BJ (cell line): ENCODE data around the gene NFIL3. TPM values are rescaled to one million over a fixed set of nuclear protein-coding genes. Genes with fewer than 3 reads are reported as not detected.
"Not testable (repeated sequence)": the region's sequence is repeated elsewhere in the genome, so short reads cannot be mapped to it uniquely, and the experiment has no call there.

Experiments used
- CTCF ChIA-PET: fragments of 350-600 bp; formaldehyde crosslinking; extraction: SDS; loops from one replicate; lab custom pipeline; 2021; ENCODE audit warnings: antibody characterized with exemption, inconsistent platforms; lab: Yijun Ruan, JAX
- POLR2A ChIA-PET: fragments of 300-600 bp; sonication (Branson Sonifier 250); formaldehyde crosslinking; extraction: SDS; loops from one replicate; lab custom pipeline; 2021; ENCODE audit warnings: antibody characterized with exemption; lab: Charles Lee
- DNase-seq: peaks from one replicate; pipeline ENCODE4 v3.0.0-alpha.2; 2011; ENCODE audit warnings: low read depth
- H3K27me3 ChIP-seq: 2 replicates; pipeline ENCODE4 v1.6.0; 2011; ENCODE audit warnings: low read length; ENCODE audit not compliant: control insufficient read depth, insufficient read depth
- H3K36me3 ChIP-seq: 2 replicates; pipeline ENCODE4 v1.5.1; 2011; ENCODE audit warnings: low read length; ENCODE audit not compliant: control insufficient read depth, insufficient read depth
- H3K4me3 ChIP-seq: 2 replicates; pipeline ENCODE4 v1.5.1; 2011; ENCODE audit warnings: low read depth, mild to moderate bottlenecking, control low read depth, low read length
- polyA minus RNA-seq: library from RNA; depleted of rRNA, polyadenylated mRNA; stranded (reverse); fragments of >200 nt; gene quantifications from 2 replicates; pipeline ENCODE4 v1.2.3, GENCODE V29; 2011; rRNA and poly(A)+ RNA removed
- polyA plus RNA-seq: library from polyadenylated mRNA; depleted of rRNA; stranded (reverse); fragments of >200 nt; gene quantifications from 2 replicates; pipeline ENCODE4 v1.2.3, GENCODE V29; 2011; rRNA removed
- TF ChIP-seq, protein P1 (sequence below): IDR thresholded peaks from 2 replicates; pipeline ENCODE4 v1.5.1; 2011; ENCODE audit warnings: low read depth, mild to moderate bottlenecking, control low read depth, inconsistent platforms, low read length, moderate library complexity; ENCODE audit not compliant: insufficient read depth

The NFIL3 gene
- polyA plus RNA-seq (6.9 and 11.4 TPM in 2 replicates), polyA minus RNA-seq (7.6 and 11.7 TPM in 2 replicates)

DNA sequence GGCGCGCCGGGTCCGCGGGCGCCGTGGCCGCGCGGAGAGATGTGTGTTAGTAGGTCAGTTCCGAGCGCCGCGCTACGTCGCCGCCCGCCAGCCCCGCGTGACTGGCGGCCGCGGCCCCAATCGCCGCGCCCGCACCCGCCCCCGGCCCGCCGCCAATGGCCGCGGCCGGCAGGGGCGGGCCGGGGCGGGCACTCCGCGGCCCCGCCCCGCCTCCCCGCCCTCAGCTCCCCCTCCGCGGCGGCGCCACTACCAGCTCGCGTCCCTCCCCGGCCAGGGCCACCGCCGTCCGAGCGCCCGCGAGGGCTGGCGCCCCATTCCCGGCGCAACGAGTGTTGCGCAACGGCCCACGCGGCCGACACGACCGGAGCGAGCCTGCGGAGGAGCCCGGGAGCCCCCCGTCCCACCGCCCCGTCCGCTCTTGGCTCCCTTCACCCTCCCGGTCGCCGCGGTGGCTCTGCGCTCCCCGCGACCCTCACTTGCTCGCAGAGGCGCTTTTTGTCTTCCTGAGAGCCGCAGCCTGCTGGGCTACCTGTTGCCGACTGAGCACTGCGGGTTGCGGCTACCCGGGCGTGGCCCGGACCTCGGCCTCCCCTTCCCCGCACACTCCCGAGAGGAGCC lies at the start of gene NFIL3:
NFIL3 (minus strand) TSS at position 48 of the 618 bp plus-strand sequence. CDS start 13,098 bp downstream, outside the sequence.
- ChIA-PET CTCF (interaction anchor here (0.7 to 11.5 kb wide), 7 partner anchors 9 to 509 kb away, joined by 3 to 152 read pairs (median 4); no protein-coding TSS in a partner anchor), POLR2A (interaction anchor here (0.6 to 0.7 kb wide), 4 partner anchors 52 to 394 kb away, joined by 3 to 10 read pairs (median 6); no protein-coding TSS in a partner anchor)
- Histone ChIP-seq H3K36me3 (no peaks in the 10 kb centered on the region), H3K4me3 (peak within 1 kb of the TSS; percentile 80), H3K27me3 (no peaks in the 10 kb centered on the region)
- no peak for DNase-seq
- TF ChIP-seq, protein P1, sequence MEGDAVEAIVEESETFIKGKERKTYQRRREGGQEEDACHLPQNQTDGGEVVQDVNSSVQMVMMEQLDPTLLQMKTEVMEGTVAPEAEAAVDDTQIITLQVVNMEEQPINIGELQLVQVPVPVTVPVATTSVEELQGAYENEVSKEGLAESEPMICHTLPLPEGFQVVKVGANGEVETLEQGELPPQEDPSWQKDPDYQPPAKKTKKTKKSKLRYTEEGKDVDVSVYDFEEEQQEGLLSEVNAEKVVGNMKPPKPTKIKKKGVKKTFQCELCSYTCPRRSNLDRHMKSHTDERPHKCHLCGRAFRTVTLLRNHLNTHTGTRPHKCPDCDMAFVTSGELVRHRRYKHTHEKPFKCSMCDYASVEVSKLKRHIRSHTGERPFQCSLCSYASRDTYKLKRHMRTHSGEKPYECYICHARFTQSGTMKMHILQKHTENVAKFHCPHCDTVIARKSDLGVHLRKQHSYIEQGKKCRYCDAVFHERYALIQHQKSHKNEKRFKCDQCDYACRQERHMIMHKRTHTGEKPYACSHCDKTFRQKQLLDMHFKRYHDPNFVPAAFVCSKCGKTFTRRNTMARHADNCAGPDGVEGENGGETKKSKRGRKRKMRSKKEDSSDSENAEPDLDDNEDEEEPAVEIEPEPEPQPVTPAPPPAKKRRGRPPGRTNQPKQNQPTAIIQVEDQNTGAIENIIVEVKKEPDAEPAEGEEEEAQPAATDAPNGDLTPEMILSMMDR, result no peak

DNA sequence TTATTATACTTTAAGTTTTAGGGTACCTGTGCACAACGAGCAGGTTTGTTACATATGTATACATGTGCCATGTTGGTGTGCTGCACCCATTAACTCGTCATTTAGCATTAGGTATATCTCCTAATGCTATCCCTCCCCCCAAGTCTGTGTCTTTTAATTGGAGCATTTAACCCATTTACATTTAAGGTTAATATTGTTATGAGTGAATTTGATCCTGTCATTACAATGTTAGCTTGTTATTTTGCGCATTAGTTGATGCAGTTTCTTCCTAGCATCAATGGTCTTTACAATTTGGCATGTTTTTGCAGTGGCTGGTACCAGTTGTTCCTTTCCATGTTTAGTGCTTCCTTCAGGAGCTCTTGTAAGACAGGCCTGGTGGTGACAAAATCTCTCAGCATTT lies 47.9 kb upstream of the NFIL3 start:
- H3K27me3 ChIP-seq, CTCF ChIA-PET, H3K36me3 ChIP-seq, DNase-seq, POLR2A ChIA-PET, H3K4me3 ChIP-seq: not testable (repeated sequence)

DNA sequence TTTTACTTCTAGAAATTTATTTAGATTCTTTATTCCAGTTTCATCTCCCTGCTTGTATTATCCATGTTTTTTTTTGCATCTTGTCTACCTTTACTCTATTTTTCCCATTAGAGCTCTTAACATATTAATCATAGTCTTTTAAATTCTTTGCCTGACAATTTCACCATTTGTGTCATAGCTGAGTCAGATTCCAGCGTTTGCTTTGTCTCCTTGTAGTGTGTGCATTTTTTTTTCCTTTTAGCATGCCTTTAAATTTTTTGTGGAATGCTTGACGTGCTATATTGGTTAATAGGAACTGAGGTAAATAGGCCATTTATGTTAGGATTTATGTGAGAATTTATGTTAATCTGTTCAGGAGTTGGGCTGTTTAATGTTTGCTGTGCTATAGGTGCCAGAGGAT lies 41.8 kb upstream of the NFIL3 start:
- DNase-seq, result no peak
- H3K27me3 ChIP-seq, result no peaks in the 10 kb centered on the region
- TF ChIP-seq, protein P1, result no peak
- ChIA-PET POLR2A (no interaction called here), CTCF (interaction anchor here (0.7 kb wide), 1 partner anchor 11 kb away, joined by 5 read pairs; no protein-coding TSS in a partner anchor)
- no peaks in the 10 kb centered on the region for H3K36me3 ChIP-seq
- no peak overlapping the region for H3K4me3 ChIP-seq

DNA sequence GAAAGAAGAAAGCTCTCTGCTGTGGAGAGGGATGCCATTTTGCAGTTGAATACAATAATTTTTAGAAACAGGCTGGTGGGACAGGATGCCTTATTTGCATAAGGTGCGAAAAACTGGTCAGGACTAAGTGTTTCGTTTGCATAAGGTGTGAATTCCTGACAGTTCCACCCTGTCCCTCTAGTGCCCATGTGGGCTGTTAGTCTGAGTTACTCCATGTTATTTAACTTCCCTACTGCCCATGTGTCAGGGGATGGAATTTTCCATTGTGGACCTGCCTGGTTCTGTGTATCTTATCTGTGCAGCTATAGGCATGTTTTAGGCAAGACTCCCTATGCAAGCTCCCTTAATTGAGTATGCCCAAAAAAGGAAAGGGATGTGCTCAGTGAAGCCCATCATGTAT lies 35.3 kb upstream of the NFIL3 start:
- CTCF ChIA-PET, result no interaction called here

GRCh38 chr9:91452844-91453243 lies 29.2 kb upstream of the NFIL3 start:
- ChIA-PET CTCF (no interaction called here), POLR2A (no interaction called here)
- TF ChIP-seq, protein P1, result no peak
- no peaks in the 10 kb centered on the region for H3K36me3 ChIP-seq
- no peak overlapping the region for H3K4me3 ChIP-seq
- no peaks in the 10 kb centered on the region for H3K27me3 ChIP-seq
- DNase-seq, result no peak

More for the DNA sequence above, 35.3 kb upstream of the NFIL3 start:
- DNase-seq, result no peak
- Histone ChIP-seq H3K27me3 (no peaks in the 10 kb centered on the region), H3K4me3 (no peak overlapping the region), H3K36me3 (no peaks in the 10 kb centered on the region)
- TF ChIP-seq, protein P1, result no peak
- POLR2A ChIA-PET, result no interaction called here
